Measurements from ENCODE around the gene HDAC4.

The HDAC4 gene

DNA sequence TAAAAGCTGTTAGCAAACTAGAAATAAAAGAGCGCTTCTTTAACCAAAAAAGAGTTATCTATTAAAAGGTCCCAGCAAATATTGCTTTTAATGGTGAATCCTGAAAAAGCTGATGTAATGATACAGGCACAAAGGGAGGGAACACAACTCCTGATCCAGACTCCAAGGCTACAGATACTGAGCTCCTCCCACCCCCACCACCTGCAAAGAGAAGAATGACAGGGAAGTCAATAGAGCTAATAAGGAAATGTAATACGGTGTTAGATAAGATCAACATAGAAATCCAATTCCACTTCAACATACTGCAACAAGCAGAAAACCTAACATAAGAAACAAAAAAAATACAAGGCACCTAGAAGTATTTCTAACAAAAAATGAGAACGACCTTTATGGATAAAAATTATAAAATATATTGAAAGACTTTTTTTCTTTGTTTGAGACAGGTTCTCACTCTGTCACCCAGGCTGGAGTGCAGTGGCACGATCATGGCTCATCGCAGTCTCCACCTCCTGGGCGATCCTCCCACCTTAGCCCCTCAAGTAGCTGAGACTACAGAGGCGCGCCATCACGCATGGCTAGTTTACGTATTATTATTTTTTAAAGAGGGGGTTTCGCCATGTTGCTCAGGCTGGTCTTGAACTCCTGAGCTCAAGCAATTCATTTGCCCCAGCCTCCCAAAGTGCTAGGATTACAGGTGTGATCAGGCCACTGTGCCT lies 192.2 kb downstream of the HDAC4 start:
- no peak for DNase-seq (ENCODE audit: low read depth)
- TF ChIP-seq, protein P1, sequence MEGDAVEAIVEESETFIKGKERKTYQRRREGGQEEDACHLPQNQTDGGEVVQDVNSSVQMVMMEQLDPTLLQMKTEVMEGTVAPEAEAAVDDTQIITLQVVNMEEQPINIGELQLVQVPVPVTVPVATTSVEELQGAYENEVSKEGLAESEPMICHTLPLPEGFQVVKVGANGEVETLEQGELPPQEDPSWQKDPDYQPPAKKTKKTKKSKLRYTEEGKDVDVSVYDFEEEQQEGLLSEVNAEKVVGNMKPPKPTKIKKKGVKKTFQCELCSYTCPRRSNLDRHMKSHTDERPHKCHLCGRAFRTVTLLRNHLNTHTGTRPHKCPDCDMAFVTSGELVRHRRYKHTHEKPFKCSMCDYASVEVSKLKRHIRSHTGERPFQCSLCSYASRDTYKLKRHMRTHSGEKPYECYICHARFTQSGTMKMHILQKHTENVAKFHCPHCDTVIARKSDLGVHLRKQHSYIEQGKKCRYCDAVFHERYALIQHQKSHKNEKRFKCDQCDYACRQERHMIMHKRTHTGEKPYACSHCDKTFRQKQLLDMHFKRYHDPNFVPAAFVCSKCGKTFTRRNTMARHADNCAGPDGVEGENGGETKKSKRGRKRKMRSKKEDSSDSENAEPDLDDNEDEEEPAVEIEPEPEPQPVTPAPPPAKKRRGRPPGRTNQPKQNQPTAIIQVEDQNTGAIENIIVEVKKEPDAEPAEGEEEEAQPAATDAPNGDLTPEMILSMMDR (IDR thresholded peaks at IDR 0.05; ENCODE audit: control insufficient read depth, insufficient read depth, low read depth, low read length, missing control alignments) = no peak
- no peak overlapping the region for H3K4me3 ChIP-seq (ENCODE audit: control insufficient read depth, low read depth, low read length)

DNA sequence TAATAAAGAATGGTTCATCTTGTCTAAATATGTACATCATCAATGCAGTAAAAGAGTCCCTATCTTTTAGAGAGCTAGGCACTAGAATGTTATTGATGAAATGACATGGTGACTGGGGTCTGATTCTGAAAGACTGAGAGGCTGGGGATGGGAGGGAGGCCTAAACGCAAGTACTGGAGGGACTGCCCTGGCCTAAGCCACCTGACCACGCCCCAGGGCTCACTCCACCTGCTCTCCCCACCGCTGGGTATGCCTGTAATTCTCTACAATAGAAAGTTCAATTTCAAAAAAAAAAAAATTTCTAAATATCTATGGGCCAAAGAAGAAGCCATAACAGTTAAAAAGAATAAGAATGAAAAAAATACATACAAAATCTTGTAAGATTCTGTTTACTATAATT lies 194.0 kb downstream of the HDAC4 start:
- no peak for DNase-seq (ENCODE audit: low read depth)
- TF ChIP-seq, protein P1 (IDR thresholded peaks at IDR 0.05; ENCODE audit: control insufficient read depth, insufficient read depth, low read depth, low read length, missing control alignments) = no peak
- no peak overlapping the region for H3K4me3 ChIP-seq (ENCODE audit: control insufficient read depth, low read depth, low read length)

DNA sequence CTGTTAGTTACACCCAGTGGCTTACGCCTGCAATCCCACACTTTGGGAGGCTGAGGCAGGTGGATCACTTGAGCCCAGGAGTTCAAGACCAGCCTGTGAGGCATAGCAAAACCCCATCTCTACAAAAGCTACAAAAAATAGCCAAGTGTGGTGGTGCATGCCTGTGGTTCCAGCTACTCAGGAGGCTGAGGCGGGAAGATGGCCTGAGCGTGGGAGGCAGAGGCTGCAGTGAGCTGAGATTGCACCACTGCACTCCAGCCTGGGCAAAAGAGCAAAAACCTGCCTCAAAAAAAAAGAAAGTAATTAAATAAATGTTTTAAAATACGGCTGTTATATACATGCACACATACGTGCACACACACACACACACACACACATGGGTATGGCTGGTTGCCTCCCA lies 194.8 kb downstream of the HDAC4 start:
- DNase-seq (ENCODE audit: low read depth) = no peak
- H3K4me3 ChIP-seq (ENCODE audit: control insufficient read depth, low read depth, low read length) = no peak overlapping the region
- TF ChIP-seq, protein P1 (IDR thresholded peaks at IDR 0.05; ENCODE audit: control insufficient read depth, insufficient read depth, low read depth, low read length, missing control alignments) = no peak

DNA sequence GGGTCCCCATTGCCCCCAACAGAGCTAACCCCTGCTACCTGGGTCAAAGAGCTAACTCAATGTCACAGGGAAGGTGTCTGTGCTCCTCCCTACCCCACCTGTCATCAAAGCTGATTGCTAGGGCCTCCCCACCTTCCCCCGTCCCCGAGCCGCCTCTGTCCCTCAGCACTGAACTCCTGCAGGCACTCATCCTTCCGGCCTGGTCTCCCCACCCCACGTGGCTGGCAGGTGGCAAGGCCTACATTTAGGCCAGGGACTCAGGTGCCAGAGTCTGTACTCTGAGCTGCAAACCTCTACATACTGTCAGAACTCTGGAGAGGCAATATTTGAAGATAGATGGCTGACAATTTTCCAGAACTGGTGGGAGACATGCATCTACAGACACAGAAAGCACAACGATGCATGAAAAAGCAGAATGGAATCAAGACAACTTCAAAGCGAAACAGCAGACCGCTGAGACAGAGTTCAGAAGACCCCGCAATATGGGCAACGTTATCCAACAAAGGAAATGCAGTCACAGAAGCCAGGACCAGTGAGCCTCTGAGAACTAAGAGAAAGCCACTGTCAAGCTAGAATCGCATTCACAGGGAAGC lies 195.8 kb downstream of the HDAC4 start:
- H3K4me3 ChIP-seq (ENCODE audit: control insufficient read depth, low read depth, low read length) = no peak overlapping the region
- TF ChIP-seq, protein P1 (IDR thresholded peaks at IDR 0.05; ENCODE audit: control insufficient read depth, insufficient read depth, low read depth, low read length, missing control alignments) = no peak
- no peak for DNase-seq (ENCODE audit: low read depth)

DNA sequence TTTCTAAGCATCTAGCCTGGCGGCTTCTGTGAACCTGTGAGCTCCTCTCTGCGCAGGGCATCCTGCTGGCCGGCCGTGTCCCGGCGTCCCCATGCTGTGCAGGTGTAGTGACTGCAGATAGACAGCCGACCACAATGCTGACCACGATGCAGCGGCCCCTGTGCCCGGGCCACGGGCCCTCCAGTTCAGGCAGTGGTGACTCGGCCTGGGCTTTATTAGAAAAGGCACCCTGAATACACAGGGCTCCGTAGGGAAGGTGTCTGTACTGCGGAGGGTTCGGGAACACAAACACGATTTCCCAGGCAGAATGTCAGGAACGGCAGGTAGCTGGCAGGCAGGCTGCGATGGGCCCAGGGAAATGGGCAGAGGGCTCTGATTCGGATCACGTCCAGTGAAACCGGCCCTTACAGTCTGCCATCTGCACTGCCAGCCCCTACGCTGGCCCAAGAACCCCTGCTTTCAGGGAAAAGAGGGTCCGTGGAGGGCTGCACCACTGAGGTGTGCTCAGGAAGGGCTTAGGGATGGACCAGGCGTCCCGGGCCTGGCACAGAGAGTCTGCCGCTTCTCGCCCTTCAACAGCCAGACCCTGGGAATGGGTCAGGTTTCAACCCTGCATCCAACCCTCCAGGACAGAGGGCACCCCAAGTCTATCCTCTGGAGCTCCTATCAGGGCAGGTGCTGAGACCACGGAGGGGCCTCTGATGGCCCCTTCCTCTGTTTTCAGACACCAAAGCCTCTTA lies 196.5 kb downstream of the HDAC4 start:
- no peak for DNase-seq (ENCODE audit: low read depth)
- TF ChIP-seq, protein P1 (IDR thresholded peaks at IDR 0.05; ENCODE audit: control insufficient read depth, insufficient read depth, low read depth, low read length, missing control alignments) = no peak
- H3K4me3 ChIP-seq (ENCODE audit: control insufficient read depth, low read depth, low read length) = no peak overlapping the region

DNA sequence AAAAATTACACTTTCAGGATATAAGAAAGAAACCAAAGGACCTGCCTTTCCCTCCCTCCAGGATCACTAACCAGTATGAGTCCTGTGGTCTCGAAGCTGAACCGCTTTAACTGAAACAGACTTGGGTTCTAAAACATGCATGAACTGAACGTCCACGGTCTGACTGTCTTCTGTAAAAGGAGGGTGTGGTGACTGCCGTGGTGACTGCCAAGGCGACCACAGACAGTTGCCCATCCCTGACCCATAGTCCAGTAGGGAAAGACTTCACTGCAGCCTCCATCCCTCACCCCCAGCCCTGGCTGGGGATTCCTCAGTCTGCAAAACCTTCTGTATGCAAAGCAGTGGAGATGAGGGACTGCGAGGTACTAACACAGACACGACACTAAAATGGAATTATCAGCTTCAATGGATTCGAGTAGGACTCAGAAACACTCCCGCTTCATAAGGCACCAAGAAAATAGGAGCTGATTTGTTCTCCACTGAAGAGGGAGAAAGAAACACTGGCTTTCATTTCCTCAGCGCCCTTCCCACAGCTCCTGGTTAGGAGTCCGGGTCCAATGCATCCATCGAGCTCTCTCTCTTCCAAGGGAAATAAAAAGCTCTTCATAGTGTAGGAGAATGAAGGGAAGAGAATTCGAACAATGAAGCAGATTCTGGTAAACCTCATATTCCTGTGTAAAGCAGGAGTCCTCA lies 197.2 kb downstream of the HDAC4 start:
- TF ChIP-seq, protein P1 (IDR thresholded peaks at IDR 0.05; ENCODE audit: control insufficient read depth, insufficient read depth, low read depth, low read length, missing control alignments) = no peak
- DNase-seq (ENCODE audit: low read depth) = no peak
- H3K4me3 ChIP-seq (ENCODE audit: control insufficient read depth, low read depth, low read length) = no peak overlapping the region

Measured in AG09309 (cell line).